ENCODE results near the gene PIK3CD.
"Not testable (repeated sequence)": the region's sequence is repeated elsewhere in the genome, so short reads cannot be mapped to it uniquely, and the experiment has no call there.

The PIK3CD gene

DNA sequence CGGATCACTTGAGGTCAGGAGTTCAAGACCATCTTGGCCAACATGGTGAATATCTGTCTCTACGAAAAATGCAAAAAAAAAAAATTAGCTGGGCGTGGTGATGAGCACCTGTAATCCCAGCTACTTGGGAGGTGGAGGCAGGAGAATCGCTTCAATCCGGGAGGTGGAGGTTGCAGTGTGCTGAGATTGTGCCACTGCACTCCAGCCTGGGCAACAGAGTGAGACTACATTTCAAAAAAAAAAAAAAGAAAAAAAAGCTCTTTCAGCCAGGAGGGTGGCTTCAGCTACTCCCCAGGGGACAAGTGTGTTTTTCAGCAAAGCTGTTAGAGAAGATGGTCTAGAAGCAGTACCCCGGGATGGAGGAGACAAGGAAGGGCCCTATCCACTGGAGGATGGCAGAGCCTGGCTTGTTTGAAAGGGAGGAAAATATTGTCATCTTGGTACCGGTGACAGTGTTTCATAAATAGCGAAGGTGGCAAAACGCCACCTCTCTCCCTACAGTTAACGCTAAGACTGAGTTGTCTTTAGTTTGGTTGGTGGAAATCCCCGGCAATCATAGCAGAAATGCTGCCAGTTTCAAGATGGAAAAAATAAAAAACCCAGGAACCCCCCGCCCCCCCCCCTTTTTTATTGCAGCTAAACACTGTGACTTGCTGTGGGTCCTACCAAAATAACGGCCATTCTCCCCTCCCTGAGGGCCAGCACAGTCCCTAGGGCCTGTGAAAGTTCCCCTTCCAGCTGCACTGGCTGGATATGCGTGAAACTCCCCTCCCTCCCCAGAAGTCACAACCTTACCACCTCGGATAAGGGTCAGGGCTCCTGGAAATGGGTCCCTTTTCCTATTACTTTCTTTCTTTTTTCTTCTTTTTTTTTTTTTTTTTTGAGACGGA, 3.5 kb downstream of the PIK3CD start:
- peak; percentile 35 to 69 (median 44) for DNase-seq

DNA sequence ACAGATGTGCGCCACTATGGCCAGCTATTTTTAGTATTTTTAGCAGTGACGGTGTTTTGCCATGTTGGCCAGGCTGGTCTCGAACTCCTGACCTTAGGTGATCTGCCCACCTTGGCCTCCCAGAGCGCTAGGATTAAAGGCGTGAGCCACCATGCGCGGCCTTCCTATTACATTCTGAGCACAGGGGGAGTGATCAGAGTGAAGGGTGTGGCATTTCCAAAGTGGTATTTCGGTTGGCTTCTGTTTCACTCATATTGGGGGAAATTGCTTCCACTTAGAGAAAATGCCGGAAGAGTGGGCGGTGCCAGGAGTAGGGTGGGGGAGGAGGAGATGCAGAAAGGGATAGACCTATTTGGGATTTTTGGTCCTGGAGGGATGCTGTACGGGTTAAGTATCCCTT, 4.3 kb downstream of the PIK3CD start:
- DNase-seq, result no peak

DNA sequence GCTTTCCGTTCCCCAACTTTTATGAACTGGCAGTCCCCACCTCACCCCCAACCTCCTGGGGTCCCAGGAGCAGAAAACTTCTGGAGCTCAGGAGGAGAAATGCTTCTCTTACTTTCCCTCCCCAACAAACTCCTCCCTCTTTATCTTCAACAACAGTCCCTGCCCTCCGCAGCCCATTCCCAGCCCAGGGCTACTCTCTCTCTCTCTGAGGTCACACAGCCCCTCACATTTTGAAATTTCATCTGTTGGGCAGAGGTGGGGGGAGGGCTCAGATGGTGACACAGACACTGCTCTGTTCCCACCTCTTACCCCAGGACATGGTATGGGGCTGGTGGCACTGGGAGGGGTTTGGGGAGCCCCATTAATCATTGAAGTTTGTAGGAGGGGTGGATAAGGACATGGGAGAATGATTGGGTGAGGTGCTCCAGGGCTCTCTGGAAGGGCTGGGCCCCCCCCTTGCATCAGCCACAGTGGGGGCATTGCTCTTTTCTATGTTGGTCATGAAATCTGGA, 6.0 kb downstream of the PIK3CD start:
- DNase-seq, result no peak

DNA sequence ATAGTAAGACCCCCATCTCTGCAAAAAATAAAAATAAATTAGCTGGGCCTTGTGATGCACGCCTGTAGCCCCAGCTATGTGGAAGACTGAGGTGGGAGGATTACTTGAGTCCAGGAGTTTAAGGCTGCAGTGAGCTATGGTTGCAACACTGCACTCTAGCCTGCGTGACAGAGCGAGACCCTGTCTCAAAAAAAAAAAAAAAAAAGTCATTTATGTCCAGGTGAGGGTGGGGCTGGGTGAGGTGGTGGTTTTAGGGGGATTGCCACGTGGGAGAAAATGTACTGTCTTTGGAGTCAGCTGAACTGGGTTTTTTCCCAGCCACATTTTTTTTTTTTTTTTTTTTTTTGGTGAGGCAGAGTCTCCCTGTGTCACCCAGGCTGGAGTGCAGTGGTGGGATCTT, 6.7 kb downstream of the PIK3CD start:
- DNase-seq, result peak in 1 of 6 experiments; percentile 14

DNA sequence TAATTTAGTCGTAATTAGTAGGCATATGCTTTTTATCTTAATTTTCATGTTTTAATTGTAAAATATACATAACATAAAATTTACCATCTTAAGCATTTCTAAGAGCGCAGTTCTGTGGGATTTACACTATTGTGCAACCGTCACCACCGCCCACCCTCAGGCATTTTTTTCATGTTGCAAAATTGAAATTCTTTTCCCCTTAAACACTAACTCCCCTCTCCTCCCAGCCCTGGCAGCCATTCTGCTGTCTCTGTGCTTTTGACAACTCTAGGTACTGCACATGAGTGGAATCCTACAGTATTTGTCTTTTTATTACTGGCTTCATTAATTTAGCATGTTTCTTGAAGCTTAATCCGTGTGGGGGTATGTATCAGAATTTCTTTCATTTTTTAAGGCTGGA, 7.8 kb downstream of the PIK3CD start:
- DNase-seq, result no peak

DNA sequence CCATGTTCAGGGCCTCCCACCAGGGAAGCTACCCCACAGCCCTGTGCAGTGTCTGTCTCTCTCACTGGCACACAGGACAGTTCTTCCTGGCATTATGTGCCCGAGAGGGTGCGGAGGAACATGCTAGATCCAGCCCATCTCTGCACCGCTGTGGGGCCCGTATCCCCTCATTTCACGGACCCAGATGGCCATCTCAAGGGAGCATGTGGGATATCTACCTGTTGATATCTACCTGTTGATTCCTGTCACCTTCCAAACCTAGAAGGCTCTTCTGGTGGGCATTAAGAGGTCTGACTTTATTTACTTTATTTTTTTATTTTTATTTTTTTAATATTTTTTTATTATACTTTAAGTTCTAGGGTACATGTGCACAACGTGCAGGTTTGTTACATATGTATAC, 11.7 kb downstream of the PIK3CD start:
- peak in 1 of 6 experiments; percentile 9 for DNase-seq

DNA sequence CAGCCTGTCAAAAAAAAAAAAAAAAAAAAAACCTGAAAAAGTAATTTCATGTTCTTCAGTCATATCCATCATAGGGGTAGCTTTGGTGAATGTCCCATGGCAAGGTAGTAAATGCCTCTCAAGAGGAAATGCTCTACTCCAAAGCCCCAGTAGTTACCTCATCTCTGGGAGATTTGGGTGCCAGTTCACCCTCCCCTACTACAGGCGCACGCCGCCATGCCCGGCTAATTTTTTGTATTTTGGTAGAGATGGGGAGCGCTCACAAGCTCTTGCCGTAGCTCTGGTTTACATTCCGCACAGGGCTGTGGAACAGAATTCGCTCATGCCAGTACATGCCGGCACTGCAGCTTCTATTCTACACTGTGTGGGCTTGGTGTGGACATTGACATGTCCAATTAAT, 13.7 kb downstream of the PIK3CD start:
- DNase-seq, result no peak

DNA sequence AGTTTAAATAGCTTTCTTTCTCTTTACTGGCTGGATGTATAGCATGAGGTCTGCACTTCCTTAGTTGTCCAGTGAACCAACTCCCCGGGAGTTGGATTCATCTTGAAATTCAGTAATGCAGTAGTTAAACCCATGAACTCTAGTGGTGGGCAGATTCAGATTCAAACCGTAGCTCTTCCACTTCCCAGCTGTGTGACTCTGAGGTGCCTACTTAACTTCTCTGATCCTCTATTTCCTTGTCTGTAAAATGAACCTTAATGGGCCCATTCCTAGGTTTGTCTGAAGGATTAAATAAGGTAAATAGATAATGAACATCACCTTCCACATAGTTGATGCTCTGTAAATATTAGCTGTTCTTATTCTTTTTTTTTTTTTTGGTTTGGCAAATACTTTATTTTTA, 16.5 kb downstream of the PIK3CD start:
- DNase-seq, result no peak

DNA sequence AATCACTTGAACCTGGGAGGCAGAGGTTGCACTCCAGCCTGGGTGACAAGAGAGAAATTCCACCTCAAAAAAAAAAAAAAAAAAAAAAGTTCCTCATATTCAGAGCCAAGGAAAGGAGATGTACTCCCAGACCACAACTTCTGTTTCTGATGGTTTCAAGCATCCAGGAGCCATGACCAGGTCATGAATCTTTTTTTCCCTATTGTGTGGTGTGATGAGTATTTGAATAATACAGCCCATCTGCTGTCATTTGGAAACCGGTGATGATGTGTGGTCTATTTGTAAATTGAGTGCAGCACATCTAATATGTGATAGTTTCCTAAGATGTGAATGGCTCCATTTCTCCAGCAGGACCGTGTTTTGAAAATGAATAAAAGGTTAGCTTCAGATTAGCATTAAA, 18.6 kb downstream of the PIK3CD start:
- DNase-seq, result no peak

DNA sequence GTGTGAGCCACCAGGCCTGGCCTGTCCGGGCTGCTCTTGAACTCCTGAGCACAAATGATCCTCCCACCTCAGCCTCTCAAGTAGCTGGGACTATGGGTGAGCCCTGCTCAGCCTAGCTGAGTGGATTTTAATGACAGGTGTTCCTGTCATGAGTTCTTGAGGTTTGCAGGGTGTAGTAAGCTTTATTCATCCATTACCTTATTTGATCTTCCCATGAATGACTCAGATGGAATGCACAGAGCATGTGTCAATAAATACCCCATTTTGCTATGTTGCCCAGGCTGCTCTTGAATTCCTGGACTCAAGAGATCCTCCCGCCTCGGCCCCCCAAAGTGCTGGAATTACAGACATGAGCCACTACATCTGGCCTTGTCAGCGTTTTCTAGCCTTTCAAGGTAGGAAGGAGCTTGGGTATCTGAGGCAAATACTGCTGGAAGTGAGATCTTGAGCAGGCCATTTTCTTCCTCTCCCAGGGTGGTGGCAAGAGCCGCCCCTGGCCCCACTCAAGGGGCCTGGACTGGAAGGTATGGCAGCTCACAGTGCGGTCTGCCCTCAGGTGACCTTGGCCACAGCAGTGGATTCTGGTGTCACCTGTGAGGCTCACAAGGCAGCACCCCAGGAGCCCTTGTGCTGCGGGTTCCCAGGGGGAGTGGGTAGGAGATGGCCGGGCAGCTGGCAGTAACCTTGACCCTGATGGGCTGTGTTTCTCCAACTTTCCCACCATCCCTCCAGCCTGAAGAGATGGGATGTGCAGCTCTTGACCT, 20.0 kb downstream of the PIK3CD start:
- DNase-seq, result no peak

DNA sequence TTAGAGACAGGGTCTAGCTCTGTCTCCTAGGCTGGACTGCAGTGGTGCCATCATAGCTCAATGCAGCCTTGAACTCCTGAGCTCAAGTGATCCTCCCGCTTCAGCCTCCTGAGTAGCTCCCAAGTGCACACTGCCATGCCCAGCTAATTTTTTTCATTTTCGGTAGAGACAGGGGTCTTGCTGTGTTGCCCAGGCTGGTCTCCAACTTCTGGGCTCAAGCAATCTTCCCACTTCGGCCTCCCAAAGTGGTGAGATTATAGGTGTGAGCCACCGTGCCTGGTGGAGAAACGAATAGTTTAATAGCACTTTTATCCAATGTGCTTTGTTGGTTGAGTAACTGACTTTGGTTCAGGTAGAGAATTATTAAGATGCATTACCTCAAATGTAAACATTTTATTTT, 20.9 kb downstream of the PIK3CD start:
- DNase-seq, result no peak

DNA sequence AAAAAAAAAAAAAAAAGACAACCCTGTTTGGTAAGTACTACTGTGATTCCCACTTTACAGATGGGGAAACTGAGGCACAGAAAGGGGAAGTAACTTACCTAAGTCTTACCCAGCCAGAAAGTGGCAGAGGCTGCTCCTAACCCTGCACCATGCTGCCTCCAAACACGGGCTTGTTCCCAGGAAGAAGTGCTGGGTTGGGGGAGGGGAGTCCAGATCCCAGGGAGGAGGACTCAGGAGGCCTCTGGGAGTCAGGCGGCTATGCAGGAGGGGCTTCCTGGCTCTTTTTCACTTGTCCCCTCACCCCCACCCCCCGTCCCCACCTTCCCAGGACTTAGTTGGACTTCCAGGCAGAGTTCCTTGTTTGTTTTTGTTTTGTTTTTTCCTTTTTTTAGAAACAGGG, 23.9 kb downstream of the PIK3CD start:
- no peak for DNase-seq

DNA sequence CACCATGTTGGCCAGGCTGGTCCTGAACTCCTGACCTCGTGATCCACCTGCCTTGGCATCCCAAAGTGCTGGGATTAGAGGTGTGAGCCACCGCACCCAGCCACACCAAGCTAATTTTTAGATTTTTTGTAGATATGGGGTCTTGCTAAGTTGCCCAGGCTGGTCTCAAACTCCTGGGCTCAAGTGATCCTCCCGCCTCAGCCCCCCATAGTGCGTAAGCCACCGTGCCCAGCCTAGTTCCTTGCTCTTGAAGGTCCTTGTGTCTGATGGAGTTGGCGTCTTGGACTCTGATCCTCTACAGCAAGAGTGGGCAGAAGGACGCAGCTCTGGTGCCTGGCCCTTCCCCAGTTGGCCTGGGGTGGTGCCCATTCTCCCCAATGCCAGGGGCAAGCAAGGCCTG, 24.6 kb downstream of the PIK3CD start:
- not testable (repeated sequence) for DNase-seq

DNA sequence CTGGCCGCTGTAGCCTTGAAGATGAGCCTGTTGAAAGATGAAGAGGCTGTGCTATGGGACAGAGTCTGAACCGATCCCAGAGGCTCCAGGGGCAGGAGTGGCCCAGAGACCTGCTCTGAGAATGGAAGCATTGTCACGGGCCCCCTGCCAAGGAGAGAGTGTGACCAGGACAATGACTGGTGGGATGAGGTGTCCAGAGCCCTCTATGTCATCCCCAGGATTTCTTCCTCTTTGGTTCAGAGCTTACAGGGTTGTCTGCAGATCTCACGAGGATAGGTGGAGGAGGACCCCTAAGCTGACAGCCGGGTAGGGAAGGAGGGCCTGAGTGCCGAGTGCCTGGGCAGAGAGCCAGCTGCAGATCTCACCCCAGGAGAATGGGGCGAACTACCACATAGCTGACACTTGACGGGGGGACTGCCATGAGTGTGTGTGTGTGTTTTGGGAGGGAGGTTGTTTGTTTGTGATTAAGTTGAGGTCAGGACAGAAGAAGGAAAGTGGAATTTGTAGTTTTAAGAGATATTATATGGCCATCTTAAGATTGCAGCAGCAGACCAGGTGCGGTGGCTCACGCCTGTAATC, 25.4 kb downstream of the PIK3CD start:
- no peak for DNase-seq

DNA sequence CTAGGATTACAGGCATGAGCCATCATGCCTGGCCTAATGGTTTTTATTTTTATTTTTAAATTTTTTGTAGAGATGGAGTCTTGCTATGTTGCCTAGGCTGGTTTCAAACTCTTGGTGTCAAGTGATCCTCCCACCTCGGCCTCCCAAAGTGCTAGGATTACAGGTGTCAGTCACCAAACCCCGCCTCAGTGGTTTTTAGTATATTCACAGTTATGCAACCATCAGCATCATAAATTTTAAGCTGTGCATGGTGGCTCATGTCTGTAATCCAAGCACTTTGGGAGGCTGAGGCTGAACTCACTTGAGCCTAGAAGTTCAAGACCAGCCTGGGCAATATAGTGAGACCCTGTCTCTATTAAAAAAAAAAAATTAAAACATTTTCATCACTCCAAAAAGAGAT, 28.6 kb downstream of the PIK3CD start:
- DNase-seq, result no peak

DNA sequence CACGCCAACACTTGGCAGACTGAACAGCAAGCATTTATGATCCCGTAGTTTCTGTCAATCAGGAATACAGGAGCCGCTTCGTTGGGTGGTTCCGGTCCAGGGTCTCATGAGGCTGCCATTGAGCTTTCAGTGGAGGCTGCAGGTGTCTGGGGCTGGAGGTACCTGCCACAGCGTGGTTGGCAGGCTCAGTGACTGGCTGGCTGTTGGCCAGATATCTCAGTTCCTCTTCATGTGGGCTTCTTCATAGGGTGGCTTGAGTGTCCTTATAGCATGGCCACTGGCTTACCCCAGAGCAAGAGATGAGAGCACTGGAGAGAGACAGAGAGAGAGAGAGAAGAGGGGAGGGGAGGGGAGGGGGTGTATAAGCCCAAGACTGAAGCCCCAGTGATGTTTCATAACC, 29.3 kb downstream of the PIK3CD start:
- DNase-seq, result no peak

DNA sequence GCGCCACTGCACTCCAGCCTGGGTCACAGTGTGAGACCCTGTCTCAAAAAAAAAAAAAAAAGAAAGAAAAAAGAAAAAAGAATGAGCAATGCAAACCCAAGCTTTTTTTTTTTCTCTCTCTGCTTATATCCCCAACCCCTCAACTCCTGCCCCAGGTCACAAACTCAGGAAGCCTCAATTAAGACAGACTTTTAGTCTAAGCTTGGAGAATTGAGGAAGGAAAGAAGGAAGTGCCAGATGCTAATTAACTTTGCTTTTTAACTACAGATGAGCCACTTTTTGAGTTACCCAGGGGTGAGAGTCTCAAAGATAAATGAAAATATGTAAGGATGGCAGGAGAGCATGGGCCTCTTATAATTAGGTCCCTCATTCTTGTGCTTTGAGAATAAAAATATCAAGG, 33.3 kb downstream of the PIK3CD start:
- DNase-seq, result no peak

DNA sequence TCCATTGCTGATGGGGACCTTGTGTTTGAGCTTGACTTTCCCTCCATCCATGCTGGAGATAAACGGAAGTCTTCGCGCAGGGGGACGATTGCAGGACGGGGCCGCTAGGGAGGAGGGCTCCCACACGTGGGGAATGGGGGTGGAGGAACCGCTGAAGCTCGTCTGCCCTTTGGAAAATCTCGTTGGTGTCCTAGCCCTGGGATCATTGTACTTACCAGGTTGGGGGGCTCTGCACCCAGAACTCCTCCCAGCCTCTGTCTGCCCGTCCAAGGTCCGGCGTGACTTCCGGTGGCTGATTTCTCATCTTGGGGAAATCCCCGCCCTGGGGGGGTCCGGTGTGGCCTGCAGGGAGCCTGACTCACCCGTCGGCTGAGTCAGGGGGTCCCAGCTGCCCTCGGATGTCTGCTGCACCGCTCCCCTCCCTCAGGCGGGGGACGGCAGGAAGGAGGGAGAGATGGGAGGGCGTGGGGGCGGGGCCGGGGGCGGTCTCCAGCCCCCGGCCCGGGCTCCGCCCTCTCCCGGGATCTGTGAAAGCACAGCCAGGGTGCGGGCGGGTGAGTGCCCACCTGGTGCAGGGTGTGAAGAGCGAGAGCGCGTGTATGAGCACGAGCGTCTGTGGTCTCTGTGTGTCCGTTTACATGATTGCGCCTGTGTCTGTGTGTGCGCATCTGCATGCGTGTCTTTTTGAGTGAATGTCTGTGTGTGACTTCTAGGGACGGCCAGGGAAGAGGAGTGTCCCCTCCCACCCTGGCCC, 35.8 kb downstream of the PIK3CD start:
- peak in 5 of 6 experiments; percentile 30 to 68 (median 54) for DNase-seq

DNA sequence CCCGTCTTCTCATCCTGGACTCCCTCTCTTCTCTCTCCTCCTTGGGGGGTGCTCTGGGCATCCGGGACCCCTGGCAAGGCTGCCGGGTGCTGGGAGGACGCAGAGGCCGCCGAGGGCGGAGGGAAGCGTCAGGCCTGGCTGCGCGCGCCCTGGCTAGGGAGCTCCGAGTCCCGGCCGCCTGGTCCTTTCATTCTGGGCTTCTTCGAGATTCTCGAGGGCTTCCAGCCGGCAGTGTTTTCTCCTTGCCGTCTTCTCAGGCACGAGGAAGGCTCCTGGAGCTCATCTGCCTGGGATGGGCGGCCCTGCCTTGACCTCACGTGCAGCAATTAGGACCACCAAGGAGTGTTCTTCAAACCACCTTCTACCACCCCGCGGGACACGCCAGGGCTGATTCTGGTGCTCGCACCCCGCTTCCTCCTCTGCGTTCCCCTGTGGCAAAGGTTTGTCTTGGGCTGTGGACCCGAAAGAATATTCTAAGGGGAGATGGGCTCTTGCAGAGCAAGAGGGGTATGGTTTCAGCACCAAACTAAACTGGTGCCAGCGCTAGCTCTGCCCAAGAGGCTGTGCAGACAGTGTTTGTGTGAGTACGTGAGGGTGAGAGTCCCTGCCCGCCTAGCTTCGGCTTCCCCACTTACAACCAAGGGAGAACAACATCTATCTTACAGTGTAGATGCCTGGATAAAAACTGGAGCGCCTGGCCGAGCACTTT, 36.5 kb downstream of the PIK3CD start:
- DNase-seq, result peak in 2 of 6 experiments; percentile 14 to 30

DNA sequence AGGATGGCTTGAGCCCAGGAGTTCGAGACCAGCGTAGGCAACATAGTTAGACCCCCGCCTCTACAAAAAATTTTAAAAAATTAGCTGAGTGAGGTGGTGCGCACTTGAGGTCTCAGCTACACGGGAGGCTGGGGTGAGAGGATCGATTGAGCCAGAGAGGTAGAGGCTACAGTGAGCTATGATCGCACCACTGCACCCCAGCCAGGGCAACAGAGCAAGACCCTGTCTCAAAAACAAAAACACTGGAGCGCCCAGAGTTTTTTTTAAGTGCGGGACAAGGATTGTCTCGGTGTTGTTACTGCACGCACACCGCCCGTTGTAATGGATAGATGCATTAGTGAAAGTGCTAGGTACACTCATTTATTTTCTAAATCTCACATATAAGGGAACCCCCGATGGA, 37.1 kb downstream of the PIK3CD start:
- peak in 1 of 6 experiments; percentile 56 for DNase-seq

DNA sequence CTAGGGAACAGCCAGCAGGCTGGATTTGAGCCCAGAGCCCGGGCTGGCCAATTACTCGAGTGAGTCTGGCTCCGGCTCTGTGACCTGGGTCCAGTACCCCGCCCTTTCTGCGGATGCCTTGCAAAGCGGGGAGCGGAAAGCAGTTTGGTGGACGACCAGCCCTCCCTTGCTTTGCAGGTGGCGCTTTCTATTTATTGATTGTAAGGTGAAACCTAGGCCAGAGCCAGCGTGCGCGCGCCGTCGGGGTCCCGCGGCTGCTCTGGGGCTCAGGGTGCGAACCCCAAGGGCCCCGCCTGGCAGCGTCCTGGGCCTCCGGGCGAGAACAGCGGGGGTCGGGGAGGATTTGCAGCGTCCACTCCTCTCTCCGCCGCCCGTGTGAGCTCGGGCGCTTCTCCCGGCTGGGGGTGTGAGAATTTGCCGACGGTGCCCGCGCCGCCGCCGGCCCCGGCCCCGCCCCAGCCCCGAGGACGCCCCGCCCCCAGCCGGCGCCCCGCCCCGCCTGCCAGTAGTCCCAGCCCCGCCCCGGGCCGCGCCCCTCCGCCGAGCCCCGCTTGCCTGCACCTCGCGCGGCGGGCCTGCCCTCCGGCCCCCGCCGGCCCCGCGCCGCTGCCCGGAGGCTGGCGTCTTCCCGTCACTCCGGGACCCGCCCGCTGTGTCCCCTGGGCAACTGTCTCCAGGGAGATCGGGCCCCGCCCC, 37.6 kb downstream of the PIK3CD start:
- DNase-seq, result peak; percentile 60 to 87 (median 83)
